GM12891 (cell line): ENCODE results near the gene OR52B2.

Source experiments
- POLR2A ChIP-seq: IDR thresholded peaks from 2 replicates; pipeline ENCODE4 v1.6.1; 2011; ENCODE audit warnings: low read depth, low read length, control low read depth
- POLR2AphosphoS5 ChIP-seq: IDR thresholded peaks from 2 replicates; pipeline ENCODE4 v1.6.1; 2011; ENCODE audit warnings: low read depth, low read length, control low read depth

DNA sequence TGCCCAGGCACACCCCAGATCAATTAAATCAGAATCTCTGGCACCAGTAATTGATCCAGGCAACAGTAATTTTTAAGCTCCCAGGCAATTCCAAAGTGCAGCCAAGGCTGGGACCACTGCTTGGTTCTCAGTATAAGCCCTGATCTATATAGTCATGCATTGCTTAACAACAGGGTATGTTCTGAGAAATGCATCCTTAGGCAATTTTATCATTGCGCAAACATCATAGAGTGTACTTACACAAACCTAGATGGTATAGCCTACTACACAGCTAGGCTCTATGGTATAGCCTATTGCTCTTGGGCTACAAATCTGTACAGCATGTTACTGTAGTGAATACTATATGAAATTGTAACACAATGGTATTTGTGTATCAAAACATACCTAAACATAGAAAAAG lies 34.6 kb upstream of the OR52B2 start:
- TF ChIP-seq POLR2AphosphoS5 (no peak), POLR2A (no peak)
